Caco-2 (cell line): Measurements from ENCODE around the gene GGACT. TPM values are rescaled to one million over a fixed set of nuclear protein-coding genes. Genes with fewer than 3 reads are reported as not detected.

ENCODE experiments used
- BruUV-seq: library from RNA; stranded (reverse); fragments of 400-500 nt; replicated peaks from 2 replicates; lab custom pipeline; 2021; lab: Mats Ljungman, UMichigan
- CTCF ChIA-PET: fragments of 300-600 bp; sonication (Branson Sonifier 250); formaldehyde crosslinking; loops from one replicate; lab custom pipeline; 2022; ENCODE audit warnings: antibody characterized with exemption; lab: Charles Lee
- POLR2A ChIA-PET: fragments of 300-600 bp; sonication (Branson Sonifier 250); formaldehyde crosslinking; loops from one replicate; lab custom pipeline; 2022; ENCODE audit warnings: antibody characterized with exemption; lab: Charles Lee
- DNase-seq, 2 experiments: peaks; one replicate each; pipeline versions ENCODE4 v3.0.0 to v3.0.0-alpha.2; 2020 to 2022
- H3K27me3 ChIP-seq: replicated peaks from 2 replicates; pipeline ENCODE4 v1.6.0; 2011; ENCODE audit warnings: low read length; ENCODE audit not compliant: control insufficient read depth, insufficient read depth
- H3K36me3 ChIP-seq: 2 replicates; pipeline ENCODE4 v1.5.1; 2011; ENCODE audit warnings: low read length; ENCODE audit not compliant: control insufficient read depth, insufficient read depth
- H3K4me1 ChIP-seq: fragments of 250-450 bp; sonication (Bioruptor Pico); 2 replicates; pipeline ENCODE4 v1.5.1; 2020; ENCODE audit warnings: mild to moderate bottlenecking
- H3K4me3 ChIP-seq: 2 replicates; pipeline ENCODE4 v1.5.1; 2011; ENCODE audit warnings: low read depth, mild to moderate bottlenecking, control low read depth, low read length
- H3K9me3 ChIP-seq: fragments of 250-450 bp; sonication (Bioruptor Pico); 2 replicates; pipeline ENCODE4 v1.5.1; 2020; ENCODE audit warnings: mild to moderate bottlenecking, moderate library complexity
- H3K27ac Mint-ChIP-seq: one replicate; pipeline ENCODE4 v1.8.0; 2022; ENCODE audit warnings: mixed read lengths; ENCODE audit not compliant: unreplicated experiment
- H3K27me3 Mint-ChIP-seq: one replicate; pipeline ENCODE4 v1.8.0; 2022; ENCODE audit warnings: mixed read lengths; ENCODE audit not compliant: insufficient read depth, unreplicated experiment
- H3K36me3 Mint-ChIP-seq: one replicate; pipeline ENCODE4 v1.8.0; 2022; ENCODE audit warnings: mild to moderate bottlenecking, mixed read lengths; ENCODE audit not compliant: insufficient read depth, unreplicated experiment
- H3K4me1 Mint-ChIP-seq: one replicate; pipeline ENCODE4 v1.8.0; 2022; ENCODE audit warnings: low read depth, mixed read lengths; ENCODE audit not compliant: unreplicated experiment
- H3K4me3 Mint-ChIP-seq: one replicate; pipeline ENCODE4 v1.8.0; 2022; ENCODE audit warnings: mild to moderate bottlenecking, moderate library complexity, mixed read lengths; ENCODE audit not compliant: unreplicated experiment
- H3K9me3 Mint-ChIP-seq: one replicate; pipeline ENCODE4 v1.8.0; 2022; ENCODE audit warnings: mixed read lengths; ENCODE audit not compliant: unreplicated experiment
- CTCF ChIP-seq, 2 experiments: fragments of 200-600 bp in 1 of 2; IDR thresholded peaks; 1 replicate in 1 of 2; 2 replicates in 1 of 2; pipeline versions ENCODE4 v1.5.1 to v1.8.0; 2011 to 2022; ENCODE audit warnings: antibody characterized with exemption in 1 of 2, control low read depth in 1 of 2, inconsistent platforms in 1 of 2, low read depth in 1 of 2, low read length in 1 of 2, mild to moderate bottlenecking in 1 of 2, moderate library complexity in 1 of 2; ENCODE audit not compliant: insufficient read depth in 1 of 2, severe bottlenecking in 1 of 2, unreplicated experiment in 1 of 2
- intact Hi-C: fragments of 100-400 bp; cut with micrococcal nuclease; formaldehyde crosslinking; loops from one replicate; pipeline ENCODE4 v1.10.0; 2022; ENCODE audit not compliant: unreplicated experiment
- total RNA-seq: library from RNA; stranded (reverse); gene quantifications from 2 replicates; pipeline ENCODE4 v1.2.3, GENCODE V29; 2022

Gene GGACT
- total RNA-seq, 1 experiment from 2014 or later: 3.6 TPM

DNA sequence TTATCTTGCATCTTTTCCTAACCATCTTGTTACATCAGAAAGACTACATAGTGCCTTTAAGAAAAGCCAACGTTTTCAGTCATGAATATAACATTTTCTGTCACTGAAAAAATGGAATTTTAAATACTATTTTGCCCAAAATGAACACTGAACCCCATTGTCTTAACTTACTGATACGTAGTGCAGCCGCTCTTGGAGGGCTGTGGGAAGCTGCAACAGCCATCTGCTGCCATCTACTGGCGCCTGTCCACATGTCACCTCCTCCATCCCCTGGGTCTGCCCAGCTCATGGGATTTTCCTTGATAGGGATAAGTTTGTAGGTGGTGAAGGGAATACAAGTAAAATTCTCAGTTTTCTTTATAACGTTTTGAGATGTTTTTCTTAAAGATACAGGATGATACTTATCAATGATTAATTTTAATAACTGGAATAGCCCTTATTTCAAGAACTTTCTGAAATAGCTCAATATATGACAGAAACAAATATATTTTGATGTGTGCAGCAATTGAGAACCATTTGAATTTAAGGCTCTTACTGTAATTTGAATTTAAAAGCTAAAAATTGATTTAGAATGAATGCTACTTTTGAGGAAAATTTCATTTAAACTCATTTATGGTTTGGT is 73.7 kb downstream of the GGACT start:
- DNase-seq: peak; percentile 76 to 82
- H3K4me1 Mint-ChIP-seq: peaks cover 7% of the 10 kb centered on the region
- H3K9me3 Mint-ChIP-seq: no peaks in the 10 kb centered on the region
- ChIA-PET CTCF (interaction anchor here (0.6 to 1.8 kb wide), 5 partner anchors 31 to 997 kb away, joined by 3 to 6 read pairs (median 3); no protein-coding TSS in a partner anchor), POLR2A (no interaction called here)
- no peak overlapping the region for H3K27ac Mint-ChIP-seq
- Histone ChIP-seq H3K4me1 (peaks cover 12% of the 10 kb centered on the region; the same call in 1 of the 2 replicates), H3K4me3 (no peak overlapping the region), H3K36me3 (no peaks in the 10 kb centered on the region), H3K27me3 (no peaks in the 10 kb centered on the region), H3K9me3 (no peaks in the 10 kb centered on the region)
- intact Hi-C loops: loop anchor here (1.0 to 10.0 kb wide), 7 partner anchors 73 to 599 kb away; partner anchors contain the start of gene ZIC2
- H3K36me3 Mint-ChIP-seq: no peaks in the 10 kb centered on the region
- H3K4me3 Mint-ChIP-seq: no peak overlapping the region
- H3K27me3 Mint-ChIP-seq: no peaks in the 10 kb centered on the region
- peak; percentile 92 to 96 for TF ChIP-seq CTCF (IDR thresholded peaks at IDR 0.05; ENCODE audit: insufficient read depth in 1 of 2, low read depth in 1 of 2, low read length in 1 of 2, severe bottlenecking in 1 of 2, unreplicated experiment in 1 of 2)
- no TSS peak for BruUV-seq

DNA sequence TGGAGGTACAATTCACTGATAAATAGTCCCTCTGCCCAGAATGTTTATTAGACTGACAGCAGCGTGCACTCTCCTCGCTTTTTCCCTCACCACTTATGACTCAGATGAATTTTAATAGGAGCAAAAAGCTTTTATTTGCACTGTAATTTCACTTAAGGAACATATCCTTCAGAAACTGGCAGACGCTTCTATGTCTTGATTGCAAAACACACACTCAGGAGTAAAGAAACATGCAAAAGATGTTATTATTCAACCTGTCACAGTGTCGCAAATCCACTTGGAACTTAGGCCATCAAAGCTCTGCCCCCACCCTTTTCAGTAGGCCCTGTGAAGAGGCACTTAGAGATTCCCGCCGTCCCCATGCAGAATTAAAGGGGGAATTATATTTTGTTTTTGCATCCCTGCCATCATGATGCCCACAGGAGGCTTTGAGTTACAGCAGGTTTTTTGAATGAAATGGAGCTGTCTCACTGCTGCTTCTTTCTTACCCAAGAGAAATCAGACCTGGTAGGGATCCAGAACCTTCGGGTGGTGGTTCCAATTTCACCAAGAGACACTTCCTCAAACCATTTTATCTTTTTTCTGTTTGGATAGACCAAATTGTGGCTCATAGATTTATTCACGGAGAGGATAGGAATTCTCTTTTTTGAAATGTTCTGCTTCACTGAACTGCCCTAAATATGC is 74.5 kb downstream of the GGACT start:
- Mint-ChIP-seq H3K27me3 (no peaks in the 10 kb centered on the region), H3K9me3 (no peaks in the 10 kb centered on the region), H3K36me3 (peaks cover under 1% of the 10 kb centered on the region), H3K4me3 (no peak overlapping the region), H3K27ac (no peak overlapping the region), H3K4me1 (peaks cover 7% of the 10 kb centered on the region)
- no peaks in the 10 kb centered on the region for H3K36me3 ChIP-seq
- H3K4me1 ChIP-seq: peaks cover 12% of the 10 kb centered on the region; the same call in 1 of the 2 replicates
- intact Hi-C loops: loop anchor here (1.0 to 10.0 kb wide), 6 partner anchors 72 to 598 kb away; no protein-coding TSS in a partner anchor
- DNase-seq: no peak
- POLR2A ChIA-PET: no interaction called here
- CTCF ChIA-PET: interaction anchor here (0.6 to 1.8 kb wide), 5 partner anchors 30 to 996 kb away, joined by 3 to 6 read pairs (median 3); no protein-coding TSS in a partner anchor
- no TSS peak for BruUV-seq
- no peak overlapping the region for H3K4me3 ChIP-seq
- TF ChIP-seq CTCF (IDR thresholded peaks at IDR 0.05; ENCODE audit: insufficient read depth in 1 of 2, low read depth in 1 of 2, low read length in 1 of 2, severe bottlenecking in 1 of 2, unreplicated experiment in 1 of 2): no peak
- H3K9me3 ChIP-seq: no peaks in the 10 kb centered on the region
- H3K27me3 ChIP-seq: no peaks in the 10 kb centered on the region

DNA sequence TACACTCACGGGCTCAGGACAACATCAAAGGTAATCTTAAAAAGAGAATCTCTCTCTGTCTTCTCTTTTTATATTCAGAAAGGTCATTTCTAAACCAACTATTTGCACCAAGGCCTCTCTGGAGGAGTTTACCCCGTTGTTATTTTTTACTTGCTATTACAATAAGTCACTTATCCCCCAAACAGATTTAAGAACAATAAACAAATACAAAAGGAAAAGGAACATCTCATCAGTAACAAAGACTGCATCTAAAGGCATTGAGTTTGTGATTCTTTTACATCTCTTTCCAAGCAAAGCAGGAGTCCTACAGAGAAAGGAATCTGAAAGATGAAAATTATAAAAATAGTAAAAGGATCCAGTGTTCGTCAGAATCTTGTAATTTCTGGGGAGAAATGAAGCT is 75.4 kb downstream of the GGACT start:
- Histone ChIP-seq H3K4me1 (peaks cover 8% of the 10 kb centered on the region; the same call in 1 of the 2 replicates), H3K36me3 (no peaks in the 10 kb centered on the region), H3K9me3 (no peaks in the 10 kb centered on the region), H3K27me3 (no peaks in the 10 kb centered on the region), H3K4me3 (no peak overlapping the region)
- POLR2A ChIA-PET: no interaction called here
- Mint-ChIP-seq H3K27me3 (no peaks in the 10 kb centered on the region), H3K4me1 (peaks cover 7% of the 10 kb centered on the region), H3K4me3 (no peak overlapping the region), H3K36me3 (peaks cover 5% of the 10 kb centered on the region), H3K27ac (no peak overlapping the region), H3K9me3 (no peaks in the 10 kb centered on the region)
- no peak for TF ChIP-seq CTCF (IDR thresholded peaks at IDR 0.05; ENCODE audit: insufficient read depth in 1 of 2, low read depth in 1 of 2, low read length in 1 of 2, severe bottlenecking in 1 of 2, unreplicated experiment in 1 of 2)
- BruUV-seq: no TSS peak
- intact Hi-C loops: loop anchor here (5.0 to 10.0 kb wide), 3 partner anchors 198 to 471 kb away; no protein-coding TSS in a partner anchor
- CTCF ChIA-PET: interaction anchor here (1.2 kb wide), 1 partner anchor 543 kb away, joined by 3 read pairs; no protein-coding TSS in a partner anchor
- DNase-seq: no peak
